ENCODE results near the gene EPHB3.

Gene EPHB3

DNA sequence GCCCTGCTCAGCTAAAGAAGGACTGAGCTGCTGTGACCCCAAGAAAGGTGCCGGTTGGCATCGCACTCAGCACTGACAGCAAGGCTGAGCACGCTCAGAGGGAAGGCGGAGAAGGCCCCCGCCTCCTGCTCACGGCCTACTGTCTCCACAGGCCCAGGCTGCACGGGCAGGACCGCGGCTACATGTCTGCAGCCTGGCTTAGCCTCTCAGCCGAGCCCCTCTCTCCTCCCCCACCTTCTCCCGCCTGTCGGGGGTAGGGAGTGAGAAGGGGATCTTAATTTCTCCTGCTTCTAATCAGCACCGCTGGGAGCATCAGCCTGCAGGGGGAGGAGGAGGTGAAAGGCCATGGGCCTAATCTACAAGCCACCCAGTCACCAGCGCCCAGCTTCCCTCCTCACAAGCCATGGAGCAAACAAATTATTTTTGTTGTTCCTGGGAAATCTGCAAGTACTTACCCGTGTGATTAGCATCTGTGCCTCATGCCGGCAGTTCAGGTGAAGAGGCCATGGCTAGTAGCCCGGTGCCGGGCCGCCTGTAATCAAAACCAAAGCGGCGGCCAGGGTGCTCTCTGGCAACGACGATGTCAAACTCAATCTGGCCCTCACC is 68.1 kb downstream of the EPHB3 start:
- H2BK120ac ChIP-seq (ENCODE audit: low read depth, low read length), result no peak overlapping the region
- DNase-seq, result no peak
- 71% methylated on average over 13 of the region's 23 CpGs for WGBS
- no peak overlapping the region for H3K14ac ChIP-seq (ENCODE audit: low read length in 2 of 2)
- H3K4ac ChIP-seq (ENCODE audit: low read depth in 1 of 2, low read length in 2 of 2), result no peak overlapping the region
- no peak overlapping the region for H3K23ac ChIP-seq (ENCODE audit: low read length in 2 of 2)
- H3K9me3 ChIP-seq (ENCODE audit: control insufficient read depth, low read length), result no peaks in the 10 kb centered on the region
- no peaks in the 10 kb centered on the region for H3K36me3 ChIP-seq (ENCODE audit: control insufficient read depth in 1 of 2, insufficient read depth in 2 of 2, low read depth in 1 of 2, low read length in 2 of 2)
- H3K4me1 ChIP-seq (ENCODE audit: control insufficient read depth, insufficient read depth, low read depth, low read length), result peaks cover 5% of the 10 kb centered on the region
- peak overlapping the region; percentile 57 for H4K91ac ChIP-seq (ENCODE audit: low read length)
- H3K79me1 ChIP-seq (replicated peaks; ENCODE audit: low read length, poor library complexity, severe bottlenecking), result no peaks in the 10 kb centered on the region
- no peak overlapping the region for H3K27ac ChIP-seq (ENCODE audit: low read length, poor library complexity, severe bottlenecking)
- no peak overlapping the region for H3K4me2 ChIP-seq (ENCODE audit: low read length, poor library complexity, severe bottlenecking)
- no peak overlapping the region for H3K9ac ChIP-seq (ENCODE audit: low read length)
- no peak overlapping the region for H3K4me3 ChIP-seq (ENCODE audit: insufficient read depth in 1 of 2, low read depth in 1 of 2, low read length in 2 of 2)
- no peak overlapping the region for H2BK5ac ChIP-seq (ENCODE audit: low read depth, low read length, poor library complexity, severe bottlenecking)
- H4K8ac ChIP-seq (ENCODE audit: low read length), result peak overlapping the region; percentile 19
- H2AK5ac ChIP-seq (ENCODE audit: low read length, severe bottlenecking), result no peak overlapping the region
- no peak overlapping the region for H3K18ac ChIP-seq (ENCODE audit: low read depth in 1 of 2, low read length in 2 of 2)
- no peak overlapping the region for H2AFZ ChIP-seq (ENCODE audit: low read depth, low read length)
- peak overlapping the region in 1 of 2 experiments; percentile 46 for H2BK12ac ChIP-seq (ENCODE audit: low read length in 2 of 2)
- peaks cover 32 to 38% of the 10 kb centered on the region in 2 experiments for H3K27me3 ChIP-seq (ENCODE audit: control insufficient read depth in 1 of 2, insufficient read depth in 1 of 2, low read length in 2 of 2)
- H2BK15ac ChIP-seq (ENCODE audit: low read depth, poor library complexity, severe bottlenecking), result no peak overlapping the region

GRCh38 chr3:184630861-184631471 is 69.4 kb downstream of the EPHB3 start:
- Histone ChIP-seq H3K79me1 (replicated peaks; ENCODE audit: low read length, poor library complexity, severe bottlenecking) (no peaks in the 10 kb centered on the region), H3K4me3 (ENCODE audit: insufficient read depth in 1 of 2, low read depth in 1 of 2, low read length in 2 of 2) (no peak overlapping the region), H2AFZ (ENCODE audit: low read depth, low read length) (no peak overlapping the region), H3K27me3 (ENCODE audit: control insufficient read depth in 1 of 2, insufficient read depth in 1 of 2, low read length in 2 of 2) (peaks cover 24 to 32% of the 10 kb centered on the region in 2 experiments), H2BK120ac (ENCODE audit: low read depth, low read length) (no peak overlapping the region), H3K4me2 (ENCODE audit: low read length, poor library complexity, severe bottlenecking) (no peak overlapping the region), H3K27ac (ENCODE audit: low read length, poor library complexity, severe bottlenecking) (no peak overlapping the region), H4K8ac (ENCODE audit: low read length) (peak overlapping the region; percentile 24), H3K18ac (ENCODE audit: low read depth in 1 of 2, low read length in 2 of 2) (no peak overlapping the region), H3K23ac (ENCODE audit: low read length in 2 of 2) (peak overlapping the region in 1 of 2 experiments; percentile 29), H2BK12ac (ENCODE audit: low read length in 2 of 2) (no peak overlapping the region), H3K9me3 (ENCODE audit: control insufficient read depth, low read length) (no peaks in the 10 kb centered on the region), H2BK5ac (ENCODE audit: low read depth, low read length, poor library complexity, severe bottlenecking) (no peak overlapping the region), H2BK15ac (ENCODE audit: low read depth, poor library complexity, severe bottlenecking) (no peak overlapping the region), H2AK5ac (ENCODE audit: low read length, severe bottlenecking) (no peak overlapping the region), H3K36me3 (ENCODE audit: control insufficient read depth in 1 of 2, insufficient read depth in 2 of 2, low read depth in 1 of 2, low read length in 2 of 2) (no peaks in the 10 kb centered on the region), H3K9ac (ENCODE audit: low read length) (no peak overlapping the region), H4K91ac (ENCODE audit: low read length) (peak overlapping the region; percentile 20), H3K4me1 (ENCODE audit: control insufficient read depth, insufficient read depth, low read depth, low read length) (peaks cover 17% of the 10 kb centered on the region), H3K4ac (ENCODE audit: low read depth in 1 of 2, low read length in 2 of 2) (no peak overlapping the region), H3K14ac (ENCODE audit: low read length in 2 of 2) (no peak overlapping the region)
- no peak for DNase-seq
- WGBS, result 92% methylated on average over 15 of the region's 15 CpGs

DNA sequence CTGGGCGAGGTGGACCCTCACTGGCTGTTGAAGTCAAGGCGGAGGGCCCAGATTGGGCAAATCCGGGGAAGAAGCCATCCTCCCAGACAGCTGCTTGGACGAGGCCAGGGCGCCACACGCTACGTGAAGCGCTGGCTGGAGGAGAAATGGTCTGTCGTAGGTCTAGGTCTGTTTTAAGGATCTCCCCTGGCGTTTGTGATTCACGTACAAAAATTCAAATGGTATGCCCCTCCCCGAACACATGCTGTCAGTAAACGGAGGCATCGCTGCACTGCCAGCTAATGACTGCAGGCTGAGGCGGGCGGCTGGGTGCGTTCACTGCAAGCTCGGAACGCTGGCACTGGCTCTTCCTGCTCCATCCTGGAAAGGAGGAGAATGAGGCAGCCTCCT is 69.9 kb downstream of the EPHB3 start:
- Histone ChIP-seq H3K27ac (ENCODE audit: low read length, poor library complexity, severe bottlenecking) (no peak overlapping the region), H2AFZ (ENCODE audit: low read depth, low read length) (no peak overlapping the region), H3K4ac (ENCODE audit: low read depth in 1 of 2, low read length in 2 of 2) (no peak overlapping the region), H3K4me1 (ENCODE audit: control insufficient read depth, insufficient read depth, low read depth, low read length) (peaks cover 19% of the 10 kb centered on the region), H2BK15ac (ENCODE audit: low read depth, poor library complexity, severe bottlenecking) (no peak overlapping the region), H3K9ac (ENCODE audit: low read length) (no peak overlapping the region), H3K4me3 (ENCODE audit: insufficient read depth in 1 of 2, low read depth in 1 of 2, low read length in 2 of 2) (no peak overlapping the region), H2AK5ac (ENCODE audit: low read length, severe bottlenecking) (no peak overlapping the region), H3K36me3 (ENCODE audit: control insufficient read depth in 1 of 2, insufficient read depth in 2 of 2, low read depth in 1 of 2, low read length in 2 of 2) (no peaks in the 10 kb centered on the region), H3K23ac (ENCODE audit: low read length in 2 of 2) (no peak overlapping the region), H2BK120ac (ENCODE audit: low read depth, low read length) (no peak overlapping the region), H3K14ac (ENCODE audit: low read length in 2 of 2) (no peak overlapping the region), H2BK12ac (ENCODE audit: low read length in 2 of 2) (no peak overlapping the region), H3K79me1 (replicated peaks; ENCODE audit: low read length, poor library complexity, severe bottlenecking) (no peaks in the 10 kb centered on the region), H4K91ac (ENCODE audit: low read length) (no peak overlapping the region), H3K4me2 (ENCODE audit: low read length, poor library complexity, severe bottlenecking) (no peak overlapping the region), H3K9me3 (ENCODE audit: control insufficient read depth, low read length) (no peaks in the 10 kb centered on the region), H2BK5ac (ENCODE audit: low read depth, low read length, poor library complexity, severe bottlenecking) (no peak overlapping the region), H3K27me3 (ENCODE audit: control insufficient read depth in 1 of 2, insufficient read depth in 1 of 2, low read length in 2 of 2) (peaks cover 24 to 35% of the 10 kb centered on the region in 2 experiments), H4K8ac (ENCODE audit: low read length) (no peak overlapping the region), H3K18ac (ENCODE audit: low read depth in 1 of 2, low read length in 2 of 2) (no peak overlapping the region)
- DNase-seq, result no peak
- 93% methylated on average over 19 of the region's 19 CpGs for WGBS
